Measurements from ENCODE around the gene GREB1.

GREB1 gene

DNA sequence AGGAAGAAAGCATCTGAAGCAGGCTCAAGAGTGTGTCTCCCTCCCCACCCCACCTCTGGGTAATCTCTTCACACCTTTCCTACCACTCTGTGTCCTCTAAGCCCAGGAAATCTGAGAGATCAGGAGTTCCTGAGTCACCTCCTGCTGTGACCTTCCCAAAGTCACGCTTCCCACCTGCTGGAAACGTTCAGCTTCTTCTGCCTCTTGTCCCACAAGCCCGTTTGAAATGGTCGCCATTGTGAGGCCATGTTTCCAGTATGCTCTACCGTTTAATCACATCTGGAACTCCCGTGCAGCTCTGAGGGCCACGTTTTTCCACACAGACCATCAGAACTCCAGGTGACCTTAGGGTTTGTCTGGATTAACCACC lies 25.9 kb downstream of the GREB1 start:
- DNase-seq (ENCODE audit: low spot score), result no peak

DNA sequence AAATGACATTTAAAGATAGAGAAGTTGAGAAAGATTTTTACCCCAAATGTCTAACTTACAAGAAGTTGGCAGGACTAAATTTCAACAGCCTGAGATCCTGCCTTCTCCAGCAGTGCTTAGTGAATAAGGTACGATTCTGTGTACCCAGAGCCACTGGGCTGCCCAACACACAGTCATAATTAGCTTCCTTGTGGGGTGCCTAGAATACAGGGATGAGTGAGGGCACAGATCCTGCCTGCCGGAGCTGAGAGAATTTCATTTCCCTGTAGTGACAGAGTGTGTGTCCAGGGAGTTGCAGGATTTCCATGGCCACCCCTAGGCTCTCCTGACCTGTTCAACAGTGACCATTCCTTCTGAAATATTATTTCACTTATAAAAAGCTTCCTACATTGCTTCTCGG lies 27.0 kb downstream of the GREB1 start:
- no peak for DNase-seq (ENCODE audit: low spot score)

DNA sequence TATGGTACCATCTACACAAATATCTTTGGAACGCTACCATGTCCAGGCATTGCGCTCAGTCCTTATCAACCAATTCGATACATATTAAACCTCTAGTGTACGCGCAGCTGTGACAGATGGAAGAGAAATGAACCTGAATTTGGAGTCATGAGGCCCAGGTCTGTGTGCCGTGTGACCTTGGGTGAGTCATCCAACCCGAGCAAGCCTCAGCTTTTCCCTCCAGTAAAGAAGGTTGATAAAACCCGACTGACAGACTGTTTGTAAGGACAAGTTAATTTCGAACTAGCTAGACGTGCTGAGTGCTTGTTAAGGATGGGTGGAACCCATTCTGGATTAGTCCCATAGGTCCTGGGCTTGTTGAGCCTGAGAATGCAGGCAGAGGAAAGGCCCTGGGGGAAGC lies 28.2 kb downstream of the GREB1 start:
- DNase-seq (ENCODE audit: low spot score), result no peak

DNA sequence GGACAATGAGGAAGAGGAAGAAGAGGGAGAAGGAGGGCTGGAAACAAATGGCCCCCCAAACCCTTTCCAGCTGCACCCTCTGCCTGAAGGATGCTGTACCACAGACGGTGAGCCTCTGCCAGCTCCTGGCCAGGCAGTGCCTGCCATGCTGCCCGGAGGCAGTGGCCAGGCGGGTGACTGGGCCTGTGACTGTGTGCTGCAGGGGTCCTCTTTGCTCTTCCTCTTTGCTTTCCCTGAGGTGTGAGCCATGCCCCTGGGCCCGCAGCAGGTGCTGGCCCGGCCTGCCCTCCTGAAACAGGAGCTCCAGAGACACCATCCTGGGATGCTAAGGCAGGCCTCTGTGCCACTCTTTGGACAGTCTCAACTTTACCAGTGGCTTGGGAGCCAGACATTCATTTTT lies 28.6 kb downstream of the GREB1 start:
- no peak for DNase-seq (ENCODE audit: low spot score)

DNA sequence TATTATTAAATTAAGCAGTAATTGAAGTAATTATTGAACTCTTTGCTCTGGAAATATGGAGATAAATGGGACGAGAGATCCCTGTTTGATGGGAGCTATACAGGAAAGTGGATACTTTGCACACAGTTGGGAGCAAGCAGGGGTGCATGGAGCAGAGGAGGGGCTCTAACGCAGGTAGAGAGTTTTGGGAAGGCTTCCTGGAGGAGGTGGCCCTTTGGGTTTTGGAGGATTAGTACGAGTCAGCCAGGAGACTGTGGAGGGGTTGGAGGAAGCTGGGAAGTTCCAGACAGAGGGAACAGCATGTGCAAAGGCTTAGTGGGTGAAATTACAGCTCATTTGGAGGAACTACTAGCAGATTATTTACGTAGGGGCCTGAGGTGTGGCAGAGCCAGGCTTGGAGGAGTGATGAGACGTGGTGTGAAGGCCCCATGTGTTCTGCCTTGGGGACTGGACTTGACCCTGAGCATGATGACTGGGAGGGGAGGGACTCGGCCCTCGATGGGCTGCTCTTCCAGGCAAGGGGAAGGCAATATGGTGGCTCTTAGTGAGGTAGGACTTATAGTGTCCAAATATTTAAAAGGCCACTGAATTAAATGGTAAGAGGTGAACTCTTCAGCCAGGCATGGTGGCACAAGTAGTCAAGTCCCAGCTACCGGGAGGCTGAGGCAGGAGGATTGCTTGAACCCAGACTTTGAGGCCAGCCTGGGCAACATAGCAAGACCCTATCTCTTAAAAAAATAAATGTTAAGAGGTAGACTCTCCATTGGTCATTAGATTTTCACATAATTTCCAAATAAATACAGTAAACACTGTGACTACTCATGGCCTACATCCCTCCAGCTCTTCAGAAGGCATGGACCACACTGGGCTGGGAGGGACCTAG lies 30.2 kb downstream of the GREB1 start:
- no peak for DNase-seq (ENCODE audit: low spot score)

DNA sequence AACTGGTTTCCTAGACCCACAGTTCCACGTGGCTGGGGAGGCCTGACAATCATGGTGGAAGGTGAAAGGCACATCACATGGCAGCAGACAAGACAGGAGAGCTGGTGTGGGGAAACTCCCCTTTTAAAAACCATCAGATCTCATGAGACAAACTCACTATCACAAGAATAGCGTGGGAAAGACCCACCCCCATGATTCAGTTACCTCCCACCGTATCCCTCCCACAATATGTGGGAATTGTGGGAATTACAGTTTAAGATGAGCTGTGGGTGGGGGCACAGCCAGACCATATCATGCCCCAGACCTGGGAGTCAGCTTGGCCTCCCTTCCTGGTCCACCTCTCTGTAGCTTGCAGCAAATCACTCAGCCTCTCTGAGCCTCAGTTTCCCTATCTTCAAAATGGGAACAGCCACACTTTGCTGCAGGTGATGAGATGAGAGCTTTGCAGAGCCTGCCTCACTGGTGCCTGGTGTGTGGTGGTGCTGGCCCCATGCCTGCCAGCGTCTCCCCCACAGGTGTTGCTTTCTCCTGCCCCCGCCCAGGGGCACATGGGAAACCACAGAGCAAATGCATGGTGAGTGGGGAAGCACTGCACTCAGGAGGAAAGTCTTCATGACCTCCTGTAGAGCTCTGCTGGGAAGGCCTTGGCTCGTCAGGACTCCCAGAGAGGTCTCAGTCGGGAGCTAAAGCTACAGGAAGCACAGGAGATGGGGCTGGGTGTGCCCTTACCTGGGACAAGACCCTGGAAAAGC lies 31.1 kb downstream of the GREB1 start:
- no peak for DNase-seq (ENCODE audit: low spot score)

DNA sequence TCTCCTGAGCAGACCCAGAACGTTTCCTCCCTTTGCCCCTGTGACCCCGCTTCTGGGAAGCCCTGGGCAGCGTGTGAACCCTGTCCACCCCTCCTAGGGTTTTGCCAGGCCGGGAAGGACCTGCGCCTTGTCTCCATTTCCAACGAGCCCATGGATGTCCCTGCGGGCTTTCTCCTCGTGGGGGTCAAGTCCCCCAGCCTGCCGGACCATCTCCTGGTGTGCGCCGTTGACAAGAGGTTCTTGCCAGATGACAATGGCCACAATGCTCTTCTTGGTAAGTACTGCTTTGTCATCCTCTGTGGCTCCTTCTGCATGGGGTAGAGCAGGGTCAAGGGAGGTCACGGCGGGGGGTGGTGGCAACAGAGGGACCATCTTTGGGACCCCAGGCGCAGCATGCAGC lies 32.5 kb downstream of the GREB1 start:
- DNase-seq (ENCODE audit: low spot score), result no peak

DNA sequence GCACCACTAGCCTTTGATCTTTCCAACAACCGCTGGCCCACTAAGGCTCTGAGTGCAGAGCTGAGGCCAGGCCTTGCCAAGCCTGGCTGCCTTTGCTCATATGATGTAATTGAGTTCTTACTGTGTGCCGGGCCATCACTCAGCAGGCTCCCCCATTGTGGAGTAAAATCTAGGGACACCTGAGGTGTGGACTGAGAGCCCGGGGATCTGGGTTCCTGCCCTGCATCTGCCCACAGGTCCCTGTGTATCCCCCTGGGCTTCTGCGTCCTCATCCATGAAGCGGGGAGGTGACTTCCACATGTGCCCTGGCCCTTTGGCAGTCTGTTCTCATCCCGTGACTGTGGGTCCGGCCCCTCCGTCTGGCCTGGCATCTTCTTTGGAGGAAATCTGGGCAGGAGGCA lies 33.8 kb downstream of the GREB1 start:
- DNase-seq (ENCODE audit: low spot score), result no peak

DNA sequence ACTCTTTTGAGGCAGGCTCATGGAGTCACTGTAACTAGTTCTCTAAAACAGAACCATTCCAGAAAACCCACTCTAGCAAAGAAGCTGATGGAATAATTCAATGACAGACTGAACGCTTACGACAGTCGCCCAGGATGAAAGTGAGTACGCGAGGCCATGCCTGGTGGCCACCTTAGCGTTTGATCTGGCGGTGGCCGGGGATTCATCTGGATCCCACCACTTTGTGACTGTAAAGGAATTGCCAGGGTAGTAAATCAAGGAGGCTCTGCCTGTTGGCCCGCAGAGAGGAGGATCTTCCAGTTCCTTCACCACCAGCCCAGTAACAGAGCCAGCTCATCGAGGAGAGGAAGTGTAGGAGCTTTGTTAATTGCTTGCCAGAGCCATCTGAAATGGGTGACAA lies 34.6 kb downstream of the GREB1 start:
- DNase-seq (ENCODE audit: low spot score), result no peak

DNA sequence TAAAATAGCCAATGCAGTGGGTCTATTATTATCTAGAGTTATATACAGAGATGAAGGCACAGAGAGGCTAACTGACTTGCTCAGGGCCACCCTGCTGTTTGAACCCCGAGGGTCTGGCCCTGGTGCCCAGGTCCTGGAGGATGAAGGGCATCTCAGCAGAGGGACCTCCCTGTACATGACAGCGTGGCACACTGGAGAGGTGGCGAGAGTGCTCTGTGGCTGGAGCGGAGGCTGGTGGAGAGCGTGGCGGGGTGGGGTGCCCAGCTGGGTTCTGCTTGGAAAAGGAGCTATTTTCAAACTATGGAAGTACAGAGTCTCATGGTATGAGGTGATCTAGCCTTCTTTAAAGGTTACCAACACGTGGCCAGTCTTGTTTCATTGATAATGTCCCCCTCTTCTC lies 35.8 kb downstream of the GREB1 start:
- no peak for DNase-seq (ENCODE audit: low spot score)

DNA sequence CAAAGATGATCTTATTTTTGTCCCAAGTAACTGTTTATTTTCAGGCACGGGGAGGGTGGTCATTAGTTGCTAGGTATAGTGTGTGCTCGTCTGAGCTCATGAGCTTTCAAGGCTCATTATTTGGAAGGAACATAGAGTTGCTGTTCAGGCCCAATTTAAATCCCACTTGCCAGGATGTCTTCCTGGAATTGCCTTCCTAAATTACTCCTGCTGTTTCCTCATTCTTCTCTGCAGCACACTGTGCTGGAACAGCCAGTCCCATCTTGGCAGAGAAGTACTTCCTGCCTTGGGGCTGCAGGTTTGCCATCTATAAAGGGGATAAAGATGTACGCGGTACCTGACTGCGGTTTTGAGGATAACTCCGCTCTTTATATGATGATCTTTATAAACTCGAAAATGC lies 37.3 kb downstream of the GREB1 start:
- DNase-seq (ENCODE audit: low spot score), result no peak

DNA sequence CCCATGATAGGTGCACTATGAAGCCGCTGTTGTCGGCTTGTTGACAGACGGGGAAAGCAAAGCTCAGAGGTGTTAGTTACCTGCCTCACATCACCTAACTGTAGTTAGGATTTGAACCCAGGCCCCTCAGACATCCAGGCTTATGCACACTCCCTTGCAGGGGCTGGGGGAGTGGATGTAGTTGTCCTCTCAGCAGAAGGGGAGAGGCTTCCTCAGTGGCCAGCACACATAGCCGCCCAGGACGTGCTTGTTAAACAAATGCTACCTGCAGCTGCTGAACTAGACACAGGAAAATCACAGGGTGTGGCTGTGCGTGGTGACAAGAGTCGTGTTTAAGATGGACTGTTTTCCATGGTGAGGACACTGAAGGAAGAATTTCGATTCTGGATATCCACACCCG lies 39.2 kb downstream of the GREB1 start:
- DNase-seq (ENCODE audit: low spot score), result no peak

DNA sequence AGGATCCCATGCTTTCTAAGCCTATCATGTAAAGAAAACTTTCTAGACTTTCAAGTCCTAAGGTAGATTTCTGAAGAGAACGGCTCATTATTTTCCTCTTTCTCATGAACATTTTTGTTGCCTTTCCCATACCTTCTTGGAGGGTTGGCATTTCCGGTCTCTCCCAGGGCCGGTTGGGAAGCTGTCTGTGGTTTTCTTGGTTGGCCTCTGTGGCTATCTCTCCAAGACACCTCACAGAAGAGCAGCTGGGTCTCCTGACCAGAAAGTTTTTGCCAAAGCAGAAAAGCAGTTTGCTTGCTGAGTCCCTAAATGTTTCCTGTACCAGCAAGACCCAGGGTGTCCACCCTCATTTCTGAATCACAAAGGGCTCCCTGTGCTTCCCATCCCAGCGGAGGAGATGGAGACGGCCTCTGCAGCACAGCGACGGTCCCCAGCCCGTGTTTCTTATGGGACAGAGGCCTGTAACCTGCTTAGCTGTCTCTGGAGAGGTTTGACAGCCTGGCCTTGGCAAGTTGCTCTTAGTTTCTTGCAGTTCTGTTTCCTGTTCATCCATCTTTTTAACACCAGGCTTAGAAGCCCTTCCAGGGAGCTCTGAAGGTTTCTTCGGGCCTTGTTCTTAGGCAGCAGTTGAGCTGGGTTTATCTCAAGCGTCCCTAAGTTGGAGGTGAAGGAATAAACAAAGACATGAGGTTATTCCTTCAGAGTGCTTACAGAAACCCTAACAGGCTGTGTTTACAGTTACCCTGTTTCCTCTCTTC lies 39.8 kb downstream of the GREB1 start:
- DNase-seq (ENCODE audit: low spot score), result no peak

DNA sequence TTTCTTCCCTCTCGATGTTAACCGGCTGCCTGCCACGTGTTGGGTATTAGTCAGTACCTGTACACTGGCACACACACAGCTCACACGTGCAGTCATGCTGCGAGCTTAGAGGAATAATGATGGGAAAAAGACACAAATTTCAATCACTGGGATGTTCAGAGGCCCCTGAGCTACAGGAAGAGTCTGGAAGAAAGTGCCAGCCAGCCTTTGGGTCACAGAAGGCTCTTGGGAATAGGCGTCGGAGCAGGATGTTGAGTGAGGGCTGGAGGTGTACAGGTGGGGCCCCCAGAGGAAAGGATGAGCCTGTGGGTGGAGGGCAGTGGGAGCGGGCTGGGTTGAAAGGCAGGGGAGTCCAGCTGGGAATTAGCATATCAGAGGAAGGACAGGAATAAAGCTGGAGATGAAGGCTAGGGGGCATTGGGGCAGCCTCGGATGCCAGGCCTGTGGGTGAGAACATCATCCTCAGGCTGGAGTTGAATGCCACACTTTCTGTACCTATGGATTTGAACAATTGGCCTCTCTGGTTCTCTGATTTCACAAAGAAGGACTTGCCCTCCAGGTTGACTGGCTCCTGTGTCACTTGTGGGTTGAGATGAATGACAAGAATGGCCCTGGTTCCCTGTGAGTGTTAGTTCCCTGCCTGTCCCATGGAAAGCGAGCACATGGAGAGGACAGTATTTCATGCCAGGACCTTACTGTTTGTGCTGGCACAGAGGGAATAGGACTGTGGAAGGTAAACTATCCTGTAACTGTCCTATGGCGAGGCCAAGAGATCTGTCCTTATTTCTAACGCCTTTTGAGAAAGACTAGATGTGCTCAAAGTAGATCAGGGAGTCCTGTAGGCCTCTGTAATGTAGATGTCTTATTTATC lies 40.6 kb downstream of the GREB1 start:
- no peak for DNase-seq (ENCODE audit: low spot score)

DNA sequence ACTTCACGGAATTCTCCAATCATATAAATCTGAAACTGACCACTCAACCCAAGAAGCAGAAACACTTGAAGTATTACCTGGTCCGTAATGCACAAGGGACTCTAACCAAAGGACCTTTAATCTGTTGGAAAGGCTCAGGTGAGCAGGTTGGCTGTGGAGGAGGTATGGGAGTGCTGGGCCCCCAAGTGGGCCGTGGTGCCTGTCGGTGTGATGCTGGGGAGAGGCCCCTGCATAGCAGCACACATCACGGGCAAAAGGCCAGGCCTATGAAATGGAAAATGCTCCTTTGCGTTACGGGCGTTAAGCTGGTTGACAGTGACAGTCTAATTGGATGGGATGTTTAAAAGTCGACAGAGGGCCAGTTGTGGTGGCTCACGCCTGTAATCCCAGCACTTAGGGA lies 42.6 kb downstream of the GREB1 start:
- no peak for DNase-seq (ENCODE audit: low spot score)

DNA sequence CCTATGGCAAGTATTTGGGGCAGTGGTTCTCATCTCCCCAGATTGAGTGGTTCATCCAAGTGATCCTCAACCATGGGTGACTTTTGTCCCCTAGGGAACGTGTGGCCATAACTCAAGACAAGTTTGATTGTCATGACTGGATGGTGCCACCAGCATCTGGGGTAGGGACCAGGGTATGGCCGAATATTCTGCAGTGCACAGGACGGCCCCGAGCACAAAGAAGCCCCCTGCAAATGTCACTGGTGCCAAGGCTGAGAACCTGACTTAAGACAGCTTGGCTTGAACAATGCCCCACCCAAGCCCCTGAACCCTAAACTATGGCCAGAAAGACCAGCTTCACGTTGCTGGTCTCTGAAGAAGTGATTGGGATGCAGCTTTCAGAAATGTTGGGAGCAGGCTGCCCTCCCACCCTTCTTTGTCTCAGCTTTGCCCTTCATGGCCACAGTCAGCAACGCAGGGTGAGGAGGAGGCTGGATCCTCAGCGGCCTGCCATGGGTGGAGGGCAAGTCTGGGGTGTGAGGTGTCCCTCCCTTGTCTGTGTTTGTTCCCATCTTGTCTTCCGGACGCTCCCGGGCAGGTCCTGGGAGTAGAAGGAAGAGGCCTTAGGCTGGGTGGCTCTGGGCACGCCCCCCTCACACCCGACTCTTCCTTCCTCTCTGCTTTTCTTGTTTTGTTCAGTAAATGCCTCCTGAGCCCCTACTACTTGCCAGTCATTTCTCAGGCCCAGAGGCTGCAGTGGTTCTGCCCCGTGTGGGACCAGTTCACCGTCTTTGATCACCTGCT lies 43.4 kb downstream of the GREB1 start:
- DNase-seq (ENCODE audit: low spot score), result no peak

DNA sequence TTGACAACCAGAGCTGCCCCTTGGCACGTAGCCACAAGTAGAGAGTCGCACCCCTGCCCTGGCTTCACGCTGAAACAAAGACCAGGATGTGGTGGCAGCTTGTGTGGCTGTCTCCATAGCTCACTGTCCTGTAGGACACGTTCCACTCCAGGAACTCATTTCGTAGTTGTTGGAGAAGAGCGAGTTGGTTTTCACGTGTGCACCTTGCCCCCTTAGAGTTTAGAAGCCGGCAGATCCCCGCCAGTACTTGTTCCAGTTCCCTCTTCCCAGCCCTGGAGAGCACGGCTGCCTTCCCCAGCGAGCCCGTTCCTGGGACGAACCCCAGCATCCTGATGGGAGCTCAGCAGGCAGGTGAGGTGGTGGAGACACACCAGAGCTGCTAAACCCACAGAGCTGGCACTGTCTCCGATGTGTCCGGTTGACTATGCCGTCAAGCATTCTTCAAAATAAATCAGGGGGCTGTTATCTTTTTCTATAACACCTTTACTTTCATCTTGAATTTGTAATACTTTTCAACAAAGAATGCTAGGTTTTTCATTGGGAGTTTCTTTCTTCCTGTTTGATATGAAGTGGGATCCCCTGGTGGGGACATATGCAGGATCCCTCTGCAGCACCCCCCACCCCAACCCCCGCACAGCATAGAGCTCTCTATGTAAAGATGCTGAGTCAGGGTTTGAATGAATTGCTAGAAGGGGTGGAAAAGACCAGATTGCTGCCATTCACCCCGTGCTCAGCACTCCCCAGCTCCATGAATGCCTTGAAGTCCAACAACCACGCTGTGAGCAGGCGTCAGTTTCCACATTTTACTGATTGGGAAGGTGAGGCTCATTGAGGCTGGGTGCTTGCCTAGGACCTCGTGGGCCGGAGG lies 44.5 kb downstream of the GREB1 start:
- no peak for DNase-seq (ENCODE audit: low spot score)

DNA sequence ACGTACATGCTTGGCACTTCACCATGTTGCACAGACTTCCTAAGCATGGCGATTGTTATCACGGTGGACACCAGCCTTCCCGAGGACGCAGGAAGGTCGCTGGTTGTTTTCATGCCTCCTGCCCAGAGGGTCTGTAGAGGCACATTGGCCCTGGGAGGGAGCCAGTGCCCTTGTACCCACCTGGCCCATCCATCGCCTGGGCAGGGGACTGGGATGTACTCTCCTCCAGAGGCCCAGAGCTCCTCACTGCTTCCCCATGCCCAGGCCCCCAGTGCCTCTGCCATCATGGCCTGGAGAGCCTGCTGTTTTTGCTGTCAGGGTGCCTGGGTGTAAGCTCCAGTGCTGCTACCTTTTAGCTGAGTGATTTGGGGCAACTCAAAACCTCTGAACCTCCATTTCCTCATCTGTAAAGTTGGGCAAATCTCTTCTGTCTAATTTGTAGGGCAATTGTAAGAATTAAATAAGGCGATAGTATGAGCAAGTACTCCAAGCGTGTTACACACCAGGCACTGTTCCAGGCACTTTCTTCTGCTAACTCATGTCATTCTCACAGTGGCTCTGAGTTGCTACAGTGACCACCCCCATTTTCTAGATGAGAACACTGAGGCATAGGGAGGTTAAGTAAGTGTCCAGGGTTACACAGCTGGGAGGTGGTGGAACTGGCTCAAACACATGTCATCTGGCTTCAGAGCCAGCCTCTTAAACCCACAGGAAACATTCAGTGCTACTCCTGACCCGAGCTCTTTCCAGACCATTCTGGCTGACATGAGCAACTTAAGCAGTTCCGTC lies 45.3 kb downstream of the GREB1 start:
- no peak for DNase-seq (ENCODE audit: low spot score)

All from CD4-positive, alpha-beta T cell treated with Interleukin-15 for 4 hours (primary cell).